HEK293 (cell line): ENCODE results near the gene ILF3.

Source experiments
- GLI4 ChIP-seq: fragments of 450-650 bp; formaldehyde crosslinking; IDR thresholded peaks from 2 replicates; pipeline ENCODE4 v1.5.1; 2016; ENCODE audit warnings: missing biosample characterization, missing genetic modification characterization
- GLIS2 ChIP-seq: fragments of 450-650 bp; formaldehyde crosslinking; IDR thresholded peaks from 2 replicates; pipeline ENCODE4 v1.5.1; 2016; ENCODE audit warnings: missing biosample characterization, missing genetic modification characterization
- KLF10 ChIP-seq: fragments of 450-650 bp; IDR thresholded peaks from 2 replicates; pipeline ENCODE4 v1.5.1; 2018; ENCODE audit warnings: missing biosample characterization, mild to moderate bottlenecking, missing genetic modification characterization
- KLF7 ChIP-seq: fragments of 450-650 bp; formaldehyde crosslinking; IDR thresholded peaks from 2 replicates; pipeline ENCODE4 v1.5.1; 2016; ENCODE audit warnings: missing biosample characterization, missing genetic modification characterization, borderline replicate concordance
- OSR2 ChIP-seq: fragments of 450-650 bp; formaldehyde crosslinking; IDR thresholded peaks from 2 replicates; pipeline ENCODE4 v1.5.1; 2016; ENCODE audit warnings: missing biosample characterization, missing genetic modification characterization
- OVOL3 ChIP-seq: fragments of 450-650 bp; formaldehyde crosslinking; IDR thresholded peaks from 2 replicates; pipeline ENCODE4 v1.5.1; 2016; ENCODE audit warnings: missing biosample characterization, missing genetic modification characterization
- PRDM1 ChIP-seq: fragments of 450-650 bp; formaldehyde crosslinking; IDR thresholded peaks from 2 replicates; pipeline ENCODE4; 2016; ENCODE audit warnings: missing biosample characterization, missing genetic modification characterization
- SETDB1 ChIP-seq: IDR thresholded peaks from one replicate; pipeline ENCODE4 v1.6.1; 2017; ENCODE audit warnings: mild to moderate bottlenecking, low read length, moderate library complexity, mixed read lengths; ENCODE audit not compliant: insufficient read length
- SP2 ChIP-seq: fragments of 450-650 bp; formaldehyde crosslinking; IDR thresholded peaks from 2 replicates; pipeline ENCODE4 v1.5.1; 2016; ENCODE audit warnings: missing biosample characterization, missing genetic modification characterization
- TRIM28 ChIP-seq: IDR thresholded peaks from 2 replicates; pipeline ENCODE4 v1.6.1; 2011; ENCODE audit warnings: low read length, control low read depth, borderline replicate concordance
- ZBTB11 ChIP-seq: fragments of 450-650 bp; formaldehyde crosslinking; conservative IDR thresholded peaks from 2 replicates; pipeline ENCODE4 v1.5.1; 2016; ENCODE audit warnings: low read depth, missing biosample characterization, missing genetic modification characterization
- ZBTB20 ChIP-seq: fragments of 450-650 bp; formaldehyde crosslinking; IDR thresholded peaks from 2 replicates; pipeline ENCODE4 v1.5.1; 2016; ENCODE audit warnings: missing biosample characterization, missing genetic modification characterization
- ZFP3 ChIP-seq: fragments of 450-650 bp; formaldehyde crosslinking; IDR thresholded peaks from 2 replicates; pipeline ENCODE4 v1.5.1; 2016; ENCODE audit warnings: low read depth, missing biosample characterization, missing genetic modification characterization
- ZFP69B ChIP-seq: fragments of 450-650 bp; formaldehyde crosslinking; IDR thresholded peaks from 2 replicates; pipeline ENCODE4 v1.5.1; 2016; ENCODE audit warnings: missing biosample characterization, missing genetic modification characterization
- ZNF140 ChIP-seq: fragments of 450-650 bp; formaldehyde crosslinking; IDR thresholded peaks from 2 replicates; pipeline ENCODE4 v1.5.1; 2016; ENCODE audit warnings: missing biosample characterization, missing genetic modification characterization
- ZNF169 ChIP-seq: fragments of 450-650 bp; formaldehyde crosslinking; IDR thresholded peaks from 2 replicates; pipeline ENCODE4 v1.5.1; 2016; ENCODE audit warnings: missing biosample characterization, missing genetic modification characterization
- ZNF2 ChIP-seq: fragments of 450-650 bp; formaldehyde crosslinking; IDR thresholded peaks from 2 replicates; pipeline ENCODE4 v1.5.1; 2016; ENCODE audit warnings: missing biosample characterization, missing genetic modification characterization
- ZNF366 ChIP-seq: fragments of 450-650 bp; formaldehyde crosslinking; conservative IDR thresholded peaks from 2 replicates; pipeline ENCODE4 v1.5.1; 2016; ENCODE audit warnings: missing biosample characterization, missing genetic modification characterization
- ZNF549 ChIP-seq: fragments of 450-650 bp; IDR thresholded peaks from 2 replicates; pipeline ENCODE4 v1.5.1; 2018; ENCODE audit warnings: missing biosample characterization, missing genetic modification characterization, mild to moderate bottlenecking, inconsistent platforms, moderate library complexity
- ZNF560 ChIP-seq: fragments of 450-650 bp; formaldehyde crosslinking; IDR thresholded peaks from 2 replicates; pipeline ENCODE4 v1.5.1; 2017; ENCODE audit warnings: missing biosample characterization, missing genetic modification characterization, borderline replicate concordance
- ZNF645 ChIP-seq: fragments of 450-650 bp; formaldehyde crosslinking; IDR thresholded peaks from 2 replicates; pipeline ENCODE4; 2016; ENCODE audit warnings: missing biosample characterization, missing genetic modification characterization
- ZNF76 ChIP-seq: fragments of 450-650 bp; formaldehyde crosslinking; IDR thresholded peaks from 2 replicates; pipeline ENCODE4; 2016; ENCODE audit warnings: low read depth, missing biosample characterization, missing genetic modification characterization, borderline replicate concordance
- ZSCAN30 ChIP-seq: fragments of 450-650 bp; IDR thresholded peaks from 2 replicates; pipeline ENCODE4 v1.5.1; 2018; ENCODE audit warnings: missing biosample characterization, mild to moderate bottlenecking, missing genetic modification characterization, moderate library complexity
- TF ChIP-seq, protein P1 (sequence below): fragments of 450-650 bp; formaldehyde crosslinking; IDR thresholded peaks from 2 replicates; pipeline ENCODE4 v1.5.1; 2016; ENCODE audit warnings: missing biosample characterization, missing genetic modification characterization, borderline replicate concordance
- TF ChIP-seq, protein P2 (sequence below): fragments of 450-650 bp; formaldehyde crosslinking; IDR thresholded peaks from 2 replicates; pipeline ENCODE4 v1.5.1; 2016; ENCODE audit warnings: missing biosample characterization, missing genetic modification characterization
- TF ChIP-seq, protein P3 (sequence below): fragments of 450-650 bp; formaldehyde crosslinking; IDR thresholded peaks from 2 replicates; pipeline ENCODE4 v1.5.1; 2016; ENCODE audit warnings: missing biosample characterization, missing genetic modification characterization

The ILF3 gene

GRCh38 chr19:10701955-10702525 lies 47.9 kb downstream of the ILF3 start (continued):
- TF ChIP-seq KLF10 (tag by site-specific recombination): no peak
- TF ChIP-seq ZFP3 (tag by site-specific recombination): no peak
- no peak for TF ChIP-seq ZNF366
- no peak for TF ChIP-seq ZNF140 (tag by site-specific recombination)
- no peak for TF ChIP-seq ZNF2 (tag by site-specific recombination)
- no peak for TF ChIP-seq GLI4 (tag by site-specific recombination)
- no peak for TF ChIP-seq OVOL3 (tag by site-specific recombination)
- TF ChIP-seq, protein P1, sequence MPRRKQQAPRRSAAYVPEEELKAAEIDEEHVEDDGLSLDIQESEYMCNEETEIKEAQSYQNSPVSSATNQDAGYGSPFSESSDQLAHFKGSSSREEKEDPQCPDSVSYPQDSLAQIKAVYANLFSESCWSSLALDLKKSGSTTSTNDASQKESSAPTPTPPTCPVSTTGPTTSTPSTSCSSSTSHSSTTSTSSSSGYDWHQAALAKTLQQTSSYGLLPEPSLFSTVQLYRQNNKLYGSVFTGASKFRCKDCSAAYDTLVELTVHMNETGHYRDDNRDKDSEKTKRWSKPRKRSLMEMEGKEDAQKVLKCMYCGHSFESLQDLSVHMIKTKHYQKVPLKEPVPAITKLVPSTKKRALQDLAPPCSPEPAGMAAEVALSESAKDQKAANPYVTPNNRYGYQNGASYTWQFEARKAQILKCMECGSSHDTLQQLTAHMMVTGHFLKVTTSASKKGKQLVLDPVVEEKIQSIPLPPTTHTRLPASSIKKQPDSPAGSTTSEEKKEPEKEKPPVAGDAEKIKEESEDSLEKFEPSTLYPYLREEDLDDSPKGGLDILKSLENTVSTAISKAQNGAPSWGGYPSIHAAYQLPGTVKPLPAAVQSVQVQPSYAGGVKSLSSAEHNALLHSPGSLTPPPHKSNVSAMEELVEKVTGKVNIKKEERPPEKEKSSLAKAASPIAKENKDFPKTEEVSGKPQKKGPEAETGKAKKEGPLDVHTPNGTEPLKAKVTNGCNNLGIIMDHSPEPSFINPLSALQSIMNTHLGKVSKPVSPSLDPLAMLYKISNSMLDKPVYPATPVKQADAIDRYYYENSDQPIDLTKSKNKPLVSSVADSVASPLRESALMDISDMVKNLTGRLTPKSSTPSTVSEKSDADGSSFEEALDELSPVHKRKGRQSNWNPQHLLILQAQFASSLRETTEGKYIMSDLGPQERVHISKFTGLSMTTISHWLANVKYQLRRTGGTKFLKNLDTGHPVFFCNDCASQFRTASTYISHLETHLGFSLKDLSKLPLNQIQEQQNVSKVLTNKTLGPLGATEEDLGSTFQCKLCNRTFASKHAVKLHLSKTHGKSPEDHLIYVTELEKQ: no peak
- no peak for TF ChIP-seq ZFP69B (tag by site-specific recombination)
- TF ChIP-seq OSR2 (tag by site-specific recombination): no peak
- no peak for TF ChIP-seq ZNF169
- TF ChIP-seq ZNF645: no peak
- TF ChIP-seq ZSCAN30: no peak
- no peak for TF ChIP-seq ZNF560 (tag by site-specific recombination)
- no peak for TF ChIP-seq TRIM28
- TF ChIP-seq SP2: no peak
- TF ChIP-seq, protein P2, sequence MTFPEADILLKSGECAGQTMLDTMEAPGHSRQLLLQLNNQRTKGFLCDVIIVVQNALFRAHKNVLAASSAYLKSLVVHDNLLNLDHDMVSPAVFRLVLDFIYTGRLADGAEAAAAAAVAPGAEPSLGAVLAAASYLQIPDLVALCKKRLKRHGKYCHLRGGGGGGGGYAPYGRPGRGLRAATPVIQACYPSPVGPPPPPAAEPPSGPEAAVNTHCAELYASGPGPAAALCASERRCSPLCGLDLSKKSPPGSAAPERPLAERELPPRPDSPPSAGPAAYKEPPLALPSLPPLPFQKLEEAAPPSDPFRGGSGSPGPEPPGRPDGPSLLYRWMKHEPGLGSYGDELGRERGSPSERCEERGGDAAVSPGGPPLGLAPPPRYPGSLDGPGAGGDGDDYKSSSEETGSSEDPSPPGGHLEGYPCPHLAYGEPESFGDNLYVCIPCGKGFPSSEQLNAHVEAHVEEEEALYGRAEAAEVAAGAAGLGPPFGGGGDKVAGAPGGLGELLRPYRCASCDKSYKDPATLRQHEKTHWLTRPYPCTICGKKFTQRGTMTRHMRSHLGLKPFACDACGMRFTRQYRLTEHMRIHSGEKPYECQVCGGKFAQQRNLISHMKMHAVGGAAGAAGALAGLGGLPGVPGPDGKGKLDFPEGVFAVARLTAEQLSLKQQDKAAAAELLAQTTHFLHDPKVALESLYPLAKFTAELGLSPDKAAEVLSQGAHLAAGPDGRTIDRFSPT (tag by site-specific recombination): no peak
- peak; percentile 89 for TF ChIP-seq ZBTB11
- TF ChIP-seq ZNF549: no peak
- TF ChIP-seq, protein P3, sequence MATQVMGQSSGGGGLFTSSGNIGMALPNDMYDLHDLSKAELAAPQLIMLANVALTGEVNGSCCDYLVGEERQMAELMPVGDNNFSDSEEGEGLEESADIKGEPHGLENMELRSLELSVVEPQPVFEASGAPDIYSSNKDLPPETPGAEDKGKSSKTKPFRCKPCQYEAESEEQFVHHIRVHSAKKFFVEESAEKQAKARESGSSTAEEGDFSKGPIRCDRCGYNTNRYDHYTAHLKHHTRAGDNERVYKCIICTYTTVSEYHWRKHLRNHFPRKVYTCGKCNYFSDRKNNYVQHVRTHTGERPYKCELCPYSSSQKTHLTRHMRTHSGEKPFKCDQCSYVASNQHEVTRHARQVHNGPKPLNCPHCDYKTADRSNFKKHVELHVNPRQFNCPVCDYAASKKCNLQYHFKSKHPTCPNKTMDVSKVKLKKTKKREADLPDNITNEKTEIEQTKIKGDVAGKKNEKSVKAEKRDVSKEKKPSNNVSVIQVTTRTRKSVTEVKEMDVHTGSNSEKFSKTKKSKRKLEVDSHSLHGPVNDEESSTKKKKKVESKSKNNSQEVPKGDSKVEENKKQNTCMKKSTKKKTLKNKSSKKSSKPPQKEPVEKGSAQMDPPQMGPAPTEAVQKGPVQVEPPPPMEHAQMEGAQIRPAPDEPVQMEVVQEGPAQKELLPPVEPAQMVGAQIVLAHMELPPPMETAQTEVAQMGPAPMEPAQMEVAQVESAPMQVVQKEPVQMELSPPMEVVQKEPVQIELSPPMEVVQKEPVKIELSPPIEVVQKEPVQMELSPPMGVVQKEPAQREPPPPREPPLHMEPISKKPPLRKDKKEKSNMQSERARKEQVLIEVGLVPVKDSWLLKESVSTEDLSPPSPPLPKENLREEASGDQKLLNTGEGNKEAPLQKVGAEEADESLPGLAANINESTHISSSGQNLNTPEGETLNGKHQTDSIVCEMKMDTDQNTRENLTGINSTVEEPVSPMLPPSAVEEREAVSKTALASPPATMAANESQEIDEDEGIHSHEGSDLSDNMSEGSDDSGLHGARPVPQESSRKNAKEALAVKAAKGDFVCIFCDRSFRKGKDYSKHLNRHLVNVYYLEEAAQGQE: peak; percentile 95
- TF ChIP-seq SETDB1: no peak
- TF ChIP-seq GLIS2 (tag by site-specific recombination): peak; percentile 18; the same call in 1 of the 2 replicates
- TF ChIP-seq KLF7 (tag by site-specific recombination): no peak
- peak; percentile 25; the same call in 1 of the 2 replicates for TF ChIP-seq ZNF76 (tag by site-specific recombination)
- no peak for TF ChIP-seq PRDM1 (tag by site-specific recombination)
- peak; percentile 57; the same call in 1 of the 2 replicates for TF ChIP-seq ZBTB20
